Kidney capillary endothelial cell (primary cell): ENCODE results near the gene TENM4.
A peak's percentile ranks its signal among the peaks of the same experiment; 100 is the strongest.
"Not testable (repeated sequence)": the region's sequence is repeated elsewhere in the genome, so short reads cannot be mapped to it uniquely, and the experiment has no call there.

Source experiments
- DNase-seq: peaks from one replicate; pipeline ENCODE4 v3.0.0-alpha.2; 2018; ENCODE audit warnings: low spot score

Gene TENM4

DNA sequence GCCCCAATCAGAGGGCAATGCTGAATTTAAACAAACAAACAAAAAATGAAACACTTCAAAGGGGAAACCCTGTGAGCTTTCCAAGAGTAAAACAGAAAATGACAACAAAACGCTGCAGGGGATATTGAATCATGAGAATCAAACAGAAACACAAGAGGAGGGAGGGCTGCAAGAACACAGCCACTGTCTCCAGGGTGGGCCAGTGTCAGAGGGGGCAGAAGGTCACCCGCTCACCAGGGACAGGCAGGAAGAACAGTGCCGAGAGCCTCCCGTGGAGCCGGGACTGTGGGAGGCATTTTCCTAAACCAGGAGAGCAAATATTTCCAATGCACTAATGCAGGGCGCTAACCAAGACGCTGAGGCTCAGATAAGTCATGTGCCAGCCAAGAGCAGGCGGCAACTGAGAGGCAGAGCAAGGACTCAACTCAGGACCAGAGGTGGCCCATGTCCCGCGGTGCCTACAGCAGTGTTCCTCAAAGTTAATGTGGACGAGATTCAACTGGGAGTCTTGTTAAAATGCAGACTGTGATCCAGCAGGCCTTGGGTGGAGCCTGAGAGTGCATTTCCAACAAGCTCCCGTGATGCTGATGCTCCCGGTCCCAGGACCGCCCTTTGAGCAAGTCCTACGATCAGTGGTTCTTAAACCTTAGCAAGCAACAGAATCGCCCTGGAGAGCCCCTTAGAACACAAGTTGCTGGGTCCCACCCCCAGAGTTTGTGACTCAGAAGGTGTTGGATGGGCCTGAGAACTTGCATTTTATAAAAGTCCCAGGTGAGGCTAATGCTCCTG, 197.2 kb downstream of the TENM4 start:
- DNase-seq = no peak

DNA sequence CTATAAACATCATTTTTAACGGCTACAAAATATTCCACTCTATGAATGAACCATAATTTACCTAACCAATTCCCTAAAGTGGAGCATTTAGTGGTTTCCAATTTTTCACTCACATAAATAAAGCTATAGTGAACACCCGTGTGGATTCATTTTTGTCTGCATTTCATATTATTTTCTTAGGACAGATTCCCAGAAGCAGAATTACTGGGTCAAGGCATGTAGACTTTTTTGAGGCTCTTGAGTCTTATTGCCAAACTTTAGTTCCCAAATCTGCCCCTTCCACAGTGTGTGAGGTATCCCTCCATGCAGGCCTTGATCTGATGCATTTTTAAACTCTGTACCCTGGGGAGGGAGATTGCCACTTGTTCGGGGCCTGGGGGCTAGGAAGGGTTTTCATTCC, 198.2 kb downstream of the TENM4 start:
- no peak for DNase-seq

DNA sequence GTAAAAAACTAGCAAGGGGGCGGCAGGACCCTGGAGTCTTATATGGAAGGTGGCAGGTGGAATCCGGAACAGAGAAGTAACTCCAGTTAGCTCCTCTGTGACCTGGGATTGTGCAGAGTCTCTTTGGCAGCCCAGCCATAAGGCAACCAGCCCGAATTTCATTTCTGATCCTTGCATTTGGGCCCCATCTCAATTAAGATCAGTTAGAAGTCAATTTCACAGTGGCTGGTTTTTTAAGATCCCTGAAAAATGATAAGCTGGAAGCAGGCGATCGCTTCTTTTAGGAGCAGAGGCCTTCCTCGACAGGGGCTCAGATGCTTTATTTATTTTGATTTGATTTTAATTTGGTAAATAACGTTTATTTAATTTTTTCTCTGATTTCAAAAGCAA, 199.0 kb downstream of the TENM4 start:
- no peak for DNase-seq

DNA sequence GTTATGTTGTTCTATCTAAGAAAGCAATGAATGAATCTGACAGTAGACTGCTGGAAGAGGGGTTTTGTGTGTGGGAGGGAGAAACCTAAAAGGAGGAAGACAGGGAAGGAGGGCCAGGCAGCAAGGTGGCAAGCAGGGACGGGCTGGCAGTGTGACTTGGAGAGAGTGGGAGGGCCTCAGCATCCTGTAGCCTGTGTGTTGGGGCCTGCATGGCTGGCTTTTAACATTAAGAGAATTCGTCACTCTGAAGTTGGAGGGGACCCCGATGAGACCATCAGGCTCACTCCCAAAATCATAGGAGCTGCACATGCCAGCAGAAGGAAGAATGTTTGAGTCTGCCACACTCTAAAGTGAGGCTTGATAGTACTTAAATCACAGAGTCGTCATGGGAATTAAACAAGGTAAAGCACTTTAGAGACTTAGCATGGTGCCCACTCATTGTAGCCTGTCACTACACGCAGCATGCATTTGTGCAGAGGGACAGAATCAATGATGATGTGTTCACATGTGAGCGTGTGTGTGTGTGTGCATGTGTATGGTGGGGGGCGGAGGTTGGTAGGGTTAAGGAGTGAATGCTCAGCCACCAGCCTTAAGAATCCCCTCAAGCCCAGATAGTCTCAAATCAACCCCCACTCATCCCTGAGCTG, 199.5 kb downstream of the TENM4 start:
- DNase-seq = no peak

DNA sequence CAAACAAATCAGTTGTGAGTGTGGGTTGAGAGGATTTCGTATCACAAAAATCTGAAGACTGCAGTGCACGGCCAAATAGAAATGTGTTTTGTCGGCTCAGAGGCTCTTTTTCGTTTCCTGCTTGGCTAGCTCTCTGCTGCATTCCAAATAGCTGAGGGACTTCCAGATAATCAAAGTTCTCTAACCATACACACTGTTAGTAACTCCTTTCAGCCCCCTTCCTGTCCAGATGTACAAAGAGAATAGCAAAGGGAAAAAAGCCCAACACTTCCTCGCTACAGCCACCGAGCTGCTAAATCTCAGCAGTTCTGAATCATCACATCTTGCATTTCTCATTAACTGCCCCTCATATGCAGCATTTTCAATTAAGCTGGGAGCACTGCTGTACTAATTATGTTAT, 203.1 kb downstream of the TENM4 start:
- peak; percentile 59 for DNase-seq

DNA sequence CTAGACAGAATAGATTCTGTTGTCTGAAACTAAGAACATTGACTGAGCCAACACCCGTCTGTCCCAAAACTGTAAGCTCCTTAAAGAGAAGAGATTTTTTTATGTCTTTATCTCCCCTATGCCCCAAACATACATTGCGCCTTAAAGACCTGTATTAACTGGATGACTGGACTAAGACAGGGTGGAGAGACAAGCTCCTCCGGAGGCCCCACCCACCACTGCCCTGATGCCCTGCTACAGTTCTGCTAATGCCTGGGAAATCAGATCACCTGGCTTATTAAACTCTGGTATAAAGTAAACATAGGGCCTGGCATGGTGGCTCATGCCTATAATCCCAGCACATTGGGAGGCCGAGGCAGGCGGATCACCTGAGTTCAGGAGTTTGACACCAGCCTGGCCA, 203.7 kb downstream of the TENM4 start:
- DNase-seq = no peak

DNA sequence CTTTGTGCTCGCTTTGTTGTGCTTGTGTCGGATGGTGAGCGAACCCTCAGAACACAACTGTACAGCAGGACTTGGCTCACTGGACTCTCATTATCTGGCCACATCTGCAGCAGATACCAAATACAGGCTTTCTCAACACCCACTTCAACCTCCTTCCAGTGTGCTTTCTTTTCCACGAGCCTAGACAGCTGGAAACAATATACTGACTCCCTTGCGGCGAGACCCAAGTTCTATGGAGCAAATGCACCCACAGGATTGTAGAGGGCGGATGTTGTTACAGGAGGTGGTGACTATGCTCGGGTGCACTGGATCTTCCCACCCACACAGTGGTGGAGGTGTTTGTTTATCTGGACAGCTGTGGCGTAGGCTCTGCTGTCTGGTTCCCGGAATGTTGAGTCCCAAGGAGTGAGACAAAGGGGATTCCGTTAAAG, 204.3 kb downstream of the TENM4 start:
- no peak for DNase-seq

DNA sequence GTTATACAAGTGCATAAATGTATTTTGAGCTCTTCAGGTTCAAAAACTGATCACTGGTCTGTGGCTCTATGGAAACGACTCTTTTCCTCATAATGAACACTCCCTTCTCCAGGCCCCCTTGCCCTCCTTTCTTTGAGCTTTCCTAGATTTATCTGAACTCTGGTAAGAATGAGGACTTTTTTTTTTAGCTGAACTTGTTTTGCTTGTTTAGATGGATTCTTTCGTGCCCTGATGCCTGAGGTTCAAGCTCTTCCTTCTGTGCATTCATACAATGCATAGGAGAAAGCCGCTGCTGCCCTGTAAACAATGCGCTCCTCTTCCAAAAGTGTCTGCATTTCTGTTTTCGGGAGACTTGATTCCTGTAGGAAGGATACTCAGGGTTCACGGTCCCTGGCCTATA, 205.1 kb downstream of the TENM4 start:
- DNase-seq = no peak

DNA sequence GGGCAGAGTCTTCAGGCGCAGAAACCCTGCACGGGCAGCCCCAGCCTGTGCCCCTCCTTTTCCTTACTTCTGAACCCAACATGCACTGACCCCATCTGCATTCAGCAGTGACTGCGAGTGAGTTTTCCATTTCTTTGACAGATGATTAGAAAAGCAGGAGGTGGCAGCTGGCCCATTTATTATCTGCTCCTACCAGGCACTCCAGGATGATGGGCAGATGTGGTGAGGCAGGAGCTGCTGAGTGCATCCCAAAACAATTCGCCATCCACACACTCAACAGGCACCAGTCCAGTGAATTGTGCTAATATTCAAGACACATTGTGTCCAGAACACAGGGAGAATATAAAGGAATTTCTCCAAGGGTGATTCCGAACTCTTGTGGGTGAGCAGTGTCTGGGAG, 208.5 kb downstream of the TENM4 start:
- DNase-seq = no peak

DNA sequence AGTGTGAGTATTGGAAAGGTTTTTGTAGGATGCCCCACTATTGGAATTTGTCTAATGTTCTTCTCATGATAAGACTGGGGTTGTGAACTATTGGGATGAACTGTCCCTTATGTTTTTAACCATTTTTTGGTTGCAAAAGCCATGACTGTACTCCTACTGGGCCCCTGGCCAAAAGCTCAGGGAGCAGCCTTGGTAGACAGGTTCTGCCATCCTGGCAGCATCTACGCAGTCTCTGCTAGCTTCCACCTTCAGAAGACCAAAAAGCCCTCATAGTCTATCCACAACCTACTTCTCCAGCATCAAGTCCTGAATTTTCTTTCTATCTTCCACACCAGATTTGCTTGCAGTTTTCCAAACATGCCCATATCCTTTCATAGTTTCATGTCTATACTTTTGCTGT, 211.8 kb downstream of the TENM4 start:
- no peak for DNase-seq

DNA sequence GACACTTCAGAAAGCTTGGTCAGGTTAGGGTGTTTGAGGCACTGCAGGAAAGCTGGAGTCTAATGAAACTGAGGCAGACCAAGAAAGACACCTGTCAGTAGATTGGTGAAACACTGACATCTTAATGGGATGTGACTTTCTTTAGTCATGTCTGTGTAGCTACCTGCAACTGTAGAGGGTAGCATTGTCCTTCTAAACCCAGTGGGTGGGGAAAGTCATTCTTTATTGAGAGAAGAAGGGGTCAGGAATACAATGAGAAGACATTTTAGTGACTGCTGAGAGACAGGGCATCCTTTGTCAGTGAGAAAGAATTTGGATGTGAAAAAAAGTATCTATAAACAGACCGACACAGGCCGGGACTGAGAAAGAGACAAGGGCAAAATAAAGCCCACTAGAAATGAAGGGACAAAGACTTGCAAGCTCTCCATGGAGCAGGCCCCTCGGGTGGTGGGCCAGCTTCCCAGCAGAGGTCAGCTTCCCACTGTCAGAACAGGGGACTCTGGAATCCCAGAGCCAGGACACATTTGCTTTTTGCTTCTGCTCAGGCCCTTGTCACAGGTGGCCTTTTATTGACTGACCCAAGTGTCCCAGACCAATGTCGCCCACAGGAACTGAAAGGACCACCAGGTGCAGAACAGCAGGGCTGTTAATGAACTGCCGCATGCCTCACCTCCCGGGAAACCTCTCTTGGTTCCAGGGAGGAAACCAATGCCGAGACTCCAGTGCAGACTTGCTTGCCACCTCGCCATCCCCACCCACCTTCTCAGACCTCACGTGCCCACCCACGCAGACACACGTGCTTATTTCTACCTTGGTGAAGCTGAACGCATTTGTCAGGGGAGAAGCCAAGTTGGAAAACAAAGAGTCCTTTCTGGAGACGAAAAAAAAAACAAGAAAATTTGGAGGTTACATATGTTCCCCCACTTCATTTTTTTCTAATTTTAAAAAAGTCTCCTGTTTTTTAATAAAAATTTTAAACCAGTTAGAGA, 212.8 kb downstream of the TENM4 start:
- DNase-seq = no peak

DNA sequence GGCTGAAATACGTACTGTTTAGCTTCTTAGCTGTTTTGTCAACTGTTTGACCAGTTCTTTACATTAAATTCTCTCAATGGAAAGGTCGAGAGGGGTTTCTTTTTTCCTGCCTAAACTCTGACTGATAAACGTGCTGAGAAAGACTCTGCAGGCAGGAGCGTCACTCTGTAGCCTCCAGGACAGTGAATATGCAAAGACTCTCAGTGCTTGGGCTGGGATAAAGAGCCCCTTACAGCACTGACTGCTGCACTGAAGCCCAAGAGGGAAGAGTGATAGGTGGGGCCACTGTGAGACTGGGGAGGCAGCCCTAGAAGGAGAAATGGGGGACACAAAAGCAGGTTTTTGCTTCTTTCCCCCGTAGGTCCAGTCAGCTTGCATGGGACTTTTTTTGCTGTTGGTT, 213.5 kb downstream of the TENM4 start:
- DNase-seq = no peak

DNA sequence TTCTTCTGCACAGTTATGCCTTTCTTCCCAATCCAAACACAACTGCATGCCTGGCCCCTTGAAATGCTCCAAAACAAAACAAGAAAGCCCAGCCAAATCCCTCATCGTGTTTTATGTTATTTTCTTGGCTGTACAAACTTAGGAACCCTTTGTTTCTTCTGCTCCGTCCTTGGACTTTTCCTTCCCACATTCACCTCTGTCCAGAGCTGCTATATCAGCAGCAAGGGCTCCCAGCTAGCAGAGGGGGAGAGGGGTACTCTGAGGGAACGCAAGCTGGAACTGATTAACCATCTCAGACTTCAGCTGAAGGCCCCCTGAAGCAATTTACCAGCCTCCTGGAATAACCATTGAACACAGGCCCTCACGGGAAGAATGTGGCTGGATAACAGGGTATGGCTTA, 214.7 kb downstream of the TENM4 start:
- DNase-seq = no peak

DNA sequence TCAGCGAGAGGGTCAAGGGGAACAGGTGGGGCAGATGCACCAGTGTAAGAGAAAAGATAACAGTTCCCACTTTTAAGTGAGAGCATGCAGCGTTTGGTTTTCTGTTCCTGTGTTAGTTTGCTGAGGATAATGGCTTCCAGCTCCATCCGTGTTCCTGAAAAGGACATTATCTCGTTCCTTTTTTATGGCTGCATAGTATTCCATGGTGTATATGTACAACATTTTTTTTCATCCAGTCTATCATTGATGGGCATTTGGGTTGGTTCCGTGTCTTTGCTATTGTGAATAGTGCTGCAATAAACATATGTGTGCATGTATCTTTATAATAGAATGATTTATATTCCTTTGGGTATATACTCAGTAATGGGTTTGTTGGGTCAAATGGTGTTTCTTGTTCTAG, 218.7 kb downstream of the TENM4 start:
- DNase-seq = not testable (repeated sequence)

DNA sequence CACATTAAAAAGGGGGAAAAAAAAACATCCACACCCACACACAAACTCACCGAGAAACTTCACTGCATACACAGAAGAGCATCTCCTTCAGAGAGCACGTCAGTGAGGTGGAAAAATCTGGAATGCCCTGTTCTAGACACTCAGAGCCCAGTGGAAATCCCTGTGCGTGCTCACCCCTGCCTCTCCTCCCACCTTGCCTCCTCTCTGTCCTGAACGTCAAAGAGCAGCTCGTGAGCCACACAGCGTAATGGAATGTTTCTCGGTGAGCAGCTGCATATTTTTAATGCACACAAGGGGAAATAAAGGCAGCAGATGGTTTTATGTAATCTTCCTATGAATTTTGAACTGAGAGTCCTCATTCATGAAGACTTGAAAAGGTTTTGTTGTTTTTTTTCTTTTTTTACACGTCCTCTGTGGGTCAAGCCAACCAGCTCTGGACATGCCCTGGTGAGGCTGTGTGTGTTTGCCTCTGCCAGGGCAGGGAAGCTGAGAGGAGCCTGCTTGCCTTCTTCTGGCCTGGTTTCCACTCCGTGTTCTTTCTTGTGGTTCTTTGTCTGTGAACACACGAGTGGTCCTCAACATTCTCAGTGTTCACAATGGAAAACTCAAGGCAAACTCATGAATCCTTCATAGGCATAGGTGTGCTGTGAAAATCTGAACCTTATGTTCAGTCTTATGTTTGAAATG, 219.2 kb downstream of the TENM4 start:
- DNase-seq = no peak

DNA sequence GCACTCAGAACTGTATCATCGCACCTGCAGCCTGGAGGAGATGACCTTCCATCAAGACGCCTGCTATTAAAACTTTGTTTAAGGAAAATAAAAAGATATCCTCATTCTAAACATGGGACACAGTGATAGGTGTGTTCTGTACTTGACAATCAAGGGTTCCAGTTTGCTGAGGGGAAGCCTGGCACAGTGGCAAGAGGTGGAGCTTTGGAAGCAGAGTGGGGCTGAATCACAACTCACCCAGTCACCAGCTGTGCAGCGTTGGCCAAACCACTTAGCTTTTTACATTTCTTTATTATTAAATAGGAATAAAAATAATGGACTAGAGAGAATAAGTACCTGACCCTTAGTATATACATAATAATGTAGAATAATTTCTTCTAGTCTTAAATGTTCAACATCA, 220.7 kb downstream of the TENM4 start:
- DNase-seq = no peak

DNA sequence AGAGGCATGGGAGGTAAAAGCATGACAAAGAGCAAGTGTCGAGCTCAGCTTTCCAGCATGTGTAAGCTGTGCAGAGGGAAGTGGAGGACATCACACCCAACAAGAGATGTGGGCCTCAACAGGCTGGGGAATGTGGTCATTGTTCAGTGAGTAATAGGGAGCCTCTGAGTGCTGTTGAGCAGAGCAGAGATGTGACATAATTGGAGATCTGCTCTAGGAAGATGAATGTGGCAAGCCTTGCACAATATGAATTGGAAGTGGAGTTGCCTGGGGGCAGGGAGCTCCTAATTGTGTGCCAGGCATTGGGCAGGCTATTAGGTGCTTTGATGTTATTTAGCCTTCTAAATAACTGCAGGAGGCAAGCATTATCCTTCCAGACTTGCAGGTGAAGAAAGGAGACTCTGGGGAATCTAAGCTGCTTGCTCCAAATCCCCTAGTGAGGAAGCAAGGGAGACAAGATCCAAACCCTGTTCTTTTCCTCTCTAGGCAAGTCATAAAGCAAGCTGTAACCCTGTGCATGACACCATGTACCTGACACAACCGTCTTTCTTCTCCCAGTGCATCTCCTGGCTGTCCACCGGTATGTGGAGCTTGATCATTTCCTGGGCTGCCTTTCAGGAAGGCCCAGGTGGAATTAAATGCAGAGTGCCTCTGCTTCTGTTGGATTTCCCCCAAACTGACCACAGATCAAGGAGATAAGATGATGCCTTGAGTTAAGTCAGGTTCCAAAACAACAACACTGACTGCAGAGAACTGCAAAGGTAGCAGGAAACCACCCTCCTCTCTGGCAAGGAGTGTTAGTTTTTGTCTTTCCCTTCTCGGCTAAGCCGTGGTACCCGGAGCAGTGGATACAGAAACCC, 221.4 kb downstream of the TENM4 start:
- no peak for DNase-seq

DNA sequence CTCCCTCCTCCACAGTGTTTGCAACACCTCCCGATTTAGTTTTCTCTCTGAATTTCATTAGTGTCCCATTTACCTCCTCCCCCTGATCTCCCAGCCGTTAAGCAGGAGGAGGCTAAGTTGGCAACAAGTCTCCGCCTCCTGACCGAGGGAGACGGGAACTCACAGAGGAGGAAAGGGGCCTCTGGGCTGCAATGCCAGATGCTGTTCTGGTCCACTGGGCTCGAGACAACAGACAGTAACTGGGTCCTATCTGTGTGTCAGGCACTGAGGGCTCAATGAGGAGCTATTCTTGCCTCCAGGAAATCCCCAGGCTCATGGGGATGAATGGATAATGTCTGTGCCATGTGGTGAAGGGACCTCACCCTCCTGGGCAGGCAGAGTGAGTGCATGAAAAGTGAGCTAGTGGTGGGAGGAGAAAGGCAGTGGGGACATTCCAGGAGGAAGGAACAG, 228.1 kb downstream of the TENM4 start:
- no peak for DNase-seq

DNA sequence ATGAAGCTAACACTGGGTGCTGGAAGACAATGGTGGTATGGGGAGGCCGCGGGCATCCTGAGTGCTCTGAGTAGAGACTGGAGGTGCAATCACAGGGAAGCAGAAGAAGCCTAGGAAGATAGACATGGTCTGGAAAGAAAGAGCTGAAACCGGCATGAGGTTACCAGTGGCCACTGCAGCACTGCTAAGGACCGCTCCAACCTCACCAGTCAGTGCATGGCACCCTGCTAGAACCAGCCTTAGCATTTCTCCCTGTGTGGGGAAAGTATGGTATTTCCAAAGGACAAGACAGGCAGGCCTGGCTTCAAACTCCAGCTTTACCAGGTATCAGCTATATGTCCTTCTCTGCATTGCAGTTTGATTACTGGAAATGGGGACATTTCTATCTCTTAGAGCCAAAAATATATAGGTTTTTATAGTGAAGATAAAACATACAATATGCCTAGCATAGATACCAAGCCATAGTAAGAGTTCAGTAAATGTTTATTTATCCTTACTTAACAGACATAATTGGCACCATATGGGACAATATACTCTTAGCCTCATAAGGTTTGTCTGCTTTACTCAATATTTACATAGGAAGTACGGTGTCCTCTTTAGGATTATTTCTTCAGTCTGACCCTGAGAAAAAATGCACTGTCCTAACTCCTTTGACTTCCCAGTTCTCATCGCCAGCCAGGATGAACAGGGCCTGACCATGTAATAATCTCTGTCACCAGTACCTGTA, 231.1 kb downstream of the TENM4 start:
- no peak for DNase-seq

DNA sequence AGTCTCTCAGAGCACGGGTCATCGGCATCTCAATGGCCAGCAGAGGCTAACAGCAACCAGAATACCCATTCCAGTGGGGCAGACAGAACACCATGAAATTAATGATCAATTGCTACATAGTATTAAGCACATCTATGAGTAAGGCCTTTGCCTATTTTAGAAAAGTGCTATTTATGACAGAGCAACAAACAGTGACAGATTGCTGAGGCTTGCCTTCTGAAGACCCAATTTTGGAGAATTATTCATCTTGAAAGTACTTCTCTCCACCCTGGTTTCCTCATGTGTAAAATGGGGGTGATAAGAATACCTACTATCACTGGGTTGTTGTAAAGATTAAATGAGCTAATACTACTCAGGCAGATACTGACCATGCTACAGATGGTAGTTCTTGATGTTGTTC, 232.7 kb downstream of the TENM4 start:
- no peak for DNase-seq
